ENCODE data around the gene BUD31.

GRCh38 chr7:99395616-99396327, 13.0 kb upstream of the BUD31 start:
- TF ChIP-seq CTCF (IDR thresholded peaks at IDR 0.05), result no peak
- no peak for TF ChIP-seq POLR2A (IDR thresholded peaks at IDR 0.05)
- no peak for TF ChIP-seq POLR2AphosphoS5 (IDR thresholded peaks at IDR 0.05)
